SK-N-MC (cell line): ENCODE measurements around the gene DBP.

ENCODE experiments used
- EZH2 ChIP-seq: fragments of 200-600 bp; sonication (generic); IDR thresholded peaks from one replicate; pipeline ENCODE4 v1.6.1; 2017; ENCODE audit warnings: antibody characterized with exemption
- FOXP2 ChIP-seq: optimal IDR thresholded peaks from 2 replicates; pipeline ENCODE3; 2011; ENCODE audit warnings: mild to moderate bottlenecking, moderate library complexity; ENCODE audit not compliant: insufficient read depth; ENCODE audit errors: extremely low read length, control extremely low read depth
- POLR2AphosphoS5 ChIP-seq: IDR thresholded peaks from 2 replicates; pipeline ENCODE4 v1.6.1; 2012; ENCODE audit warnings: mild to moderate bottlenecking, low read depth, low read length, borderline replicate concordance

GRCh38 chr19:48659768-48660167 lies 22.6 kb upstream of the DBP start:
- TF ChIP-seq EZH2 (no peak), POLR2AphosphoS5 (no peak), FOXP2 (no peak)
